Stomach (tissue), 4 donors: Measurements from ENCODE around the gene DCK.

ENCODE experiments used
- CTCF ChIP-seq, 7 experiments: fragments of 450-650 bp in 4 of 7; fragments of 200-600 bp in 3 of 7; sonication (generic) in 3 of 7; IDR thresholded peaks; one replicate each; pipeline ENCODE4 v1.5.1; 2016 to 2019; ENCODE audit warnings: antibody characterized with exemption in 7 of 7, control low read depth in 2 of 7, mild to moderate bottlenecking in 1 of 7
- EP300 ChIP-seq: sonication (generic); formaldehyde crosslinking; IDR thresholded peaks from one replicate; pipeline ENCODE4 v1.6.1; 2017; ENCODE audit warnings: antibody characterized with exemption
- POLR2AphosphoS5 ChIP-seq, 3 donors: sonication (generic); formaldehyde crosslinking; IDR thresholded peaks; one replicate each; pipeline ENCODE4 v1.6.1; 2016; ENCODE audit warnings: antibody characterized with exemption in 3 of 3

DNA sequence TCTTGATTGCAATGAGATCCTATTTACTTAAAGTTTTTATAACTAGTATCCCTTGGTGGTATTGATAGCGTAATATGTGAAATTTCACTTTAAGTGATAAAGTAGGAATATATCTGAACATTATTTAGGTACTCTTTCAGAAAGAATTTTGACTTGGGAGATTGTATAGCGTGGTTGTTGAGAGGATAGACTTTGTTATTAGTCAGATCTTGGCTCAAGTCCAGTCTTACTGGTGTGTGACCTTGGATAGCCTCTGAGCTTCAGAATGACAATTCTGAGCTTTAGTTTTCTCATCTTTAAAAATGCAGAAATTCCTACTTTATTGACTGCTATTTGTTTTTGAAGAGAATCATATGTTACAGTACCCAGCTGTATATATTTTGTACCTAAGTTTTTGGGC, 32.6 kb downstream of the DCK start:
- TF ChIP-seq CTCF (IDR thresholded peaks at IDR 0.05) (no peak), EP300 (no peak), POLR2AphosphoS5 (IDR thresholded peaks at IDR 0.05) (no peak)
